Islet of Langerhans (tissue), 1 donor: ENCODE results near the gene CARMIL3.
"Not testable (repeated sequence)": the region's sequence is repeated elsewhere in the genome, so short reads cannot be mapped to it uniquely, and the experiment has no call there.

Source experiments
- FAIRE-seq: peaks from one replicate; lab custom pipeline; 2011; peaks lifted over from hg19 to GRCh38; lab: Jason Lieb, UNC

Gene CARMIL3

GRCh38 chr14:24042746-24043145 is 9.1 kb upstream of the CARMIL3 start:
- no peak for FAIRE-seq

- FAIRE-seq, result not testable (repeated sequence)
These were observed 2.8 kb upstream of the CARMIL3 start for GRCh38 chr14:24049002-24049401.

- not testable (repeated sequence) for FAIRE-seq
These were observed 1.1 kb upstream of the CARMIL3 start for GRCh38 chr14:24050753-24051152.

- no peak for FAIRE-seq
These were observed 527 bp upstream of the CARMIL3 start for GRCh38 chr14:24051176-24051788.

- FAIRE-seq, result no peak
These were observed 1.1 kb downstream of the CARMIL3 start for GRCh38 chr14:24052656-24053547.

- FAIRE-seq, result no peak
These were observed 1.9 kb downstream of the CARMIL3 start for GRCh38 chr14:24053548-24054323.

GRCh38 chr14:24054324-24054641 is 2.5 kb downstream of the CARMIL3 start:
- FAIRE-seq, result no peak

GRCh38 chr14:24054646-24055045 is 2.8 kb downstream of the CARMIL3 start:
- no peak for FAIRE-seq

- no peak for FAIRE-seq
These were observed 4.4 kb downstream of the CARMIL3 start for GRCh38 chr14:24055971-24056799.

GRCh38 chr14:24056800-24057184 is 5.0 kb downstream of the CARMIL3 start:
- FAIRE-seq, result no peak

GRCh38 chr14:24057271-24057670 is 5.5 kb downstream of the CARMIL3 start:
- FAIRE-seq, result no peak

- FAIRE-seq, result no peak
These were observed 6.1 kb downstream of the CARMIL3 start for GRCh38 chr14:24057867-24058259.

GRCh38 chr14:24058260-24058950 is 6.6 kb downstream of the CARMIL3 start:
- FAIRE-seq, result no peak

GRCh38 chr14:24058951-24059475 is 7.2 kb downstream of the CARMIL3 start:
- FAIRE-seq, result no peak

GRCh38 chr14:24059841-24060388 is 8.1 kb downstream of the CARMIL3 start:
- no peak for FAIRE-seq

GRCh38 chr14:24060443-24060842 is 8.6 kb downstream of the CARMIL3 start:
- no peak for FAIRE-seq

- FAIRE-seq, result no peak
These were observed 9.4 kb downstream of the CARMIL3 start for GRCh38 chr14:24060984-24061913.

GRCh38 chr14:24062216-24062980 is 10.6 kb downstream of the CARMIL3 start:
- no peak for FAIRE-seq

GRCh38 chr14:24063263-24063836 is 11.5 kb downstream of the CARMIL3 start:
- FAIRE-seq, result no peak
